ENCODE results near the gene TAF4B. TPM values are rescaled to one million over a fixed set of nuclear protein-coding genes. Genes with fewer than 3 reads are reported as not detected.
"Not testable (repeated sequence)": the region's sequence is repeated elsewhere in the genome, so short reads cannot be mapped to it uniquely, and the experiment has no call there.

Gene TAF4B
- total RNA-seq, 1 donor from 2014 or later: 2.8 TPM

GRCh38 chr18:26432651-26433424 lies 206.6 kb downstream of the TAF4B start:
- Histone ChIP-seq H3K4me3 (no peak overlapping the region), H3K27me3 (ENCODE audit: low read depth) (no peaks in the 10 kb centered on the region), H3K9me3 (no peaks in the 10 kb centered on the region), H3K36me3 (no peaks in the 10 kb centered on the region), H3K27ac (no peak overlapping the region), H3K4me1 (no peaks in the 10 kb centered on the region)
- DNase-seq: no peak
- ATAC-seq: no peak
- intact Hi-C loops (cut with DNase I): no loop called here
- no peak for TF ChIP-seq CTCF (IDR thresholded peaks at IDR 0.05)

- no peak for ATAC-seq
- Histone ChIP-seq H3K9me3 (no peaks in the 10 kb centered on the region), H3K4me1 (no peaks in the 10 kb centered on the region), H3K27me3 (ENCODE audit: low read depth) (no peaks in the 10 kb centered on the region), H3K27ac (no peak overlapping the region), H3K4me3 (no peak overlapping the region), H3K36me3 (no peaks in the 10 kb centered on the region)
- TF ChIP-seq CTCF (IDR thresholded peaks at IDR 0.05): no peak
- intact Hi-C loops (cut with DNase I): no loop called here
- no peak for DNase-seq
These were observed 208.6 kb downstream of the TAF4B start for GRCh38 chr18:26434887-26435286.

GRCh38 chr18:26435415-26436095 lies 209.3 kb downstream of the TAF4B start:
- Histone ChIP-seq H3K9me3 (no peaks in the 10 kb centered on the region), H3K27me3 (ENCODE audit: low read depth) (no peaks in the 10 kb centered on the region), H3K4me1 (no peaks in the 10 kb centered on the region), H3K27ac (no peak overlapping the region), H3K36me3 (no peaks in the 10 kb centered on the region), H3K4me3 (no peak overlapping the region)
- intact Hi-C loops (cut with DNase I): no loop called here
- DNase-seq (no peak), ATAC-seq (no peak)
- no peak for TF ChIP-seq CTCF (IDR thresholded peaks at IDR 0.05)

DNA sequence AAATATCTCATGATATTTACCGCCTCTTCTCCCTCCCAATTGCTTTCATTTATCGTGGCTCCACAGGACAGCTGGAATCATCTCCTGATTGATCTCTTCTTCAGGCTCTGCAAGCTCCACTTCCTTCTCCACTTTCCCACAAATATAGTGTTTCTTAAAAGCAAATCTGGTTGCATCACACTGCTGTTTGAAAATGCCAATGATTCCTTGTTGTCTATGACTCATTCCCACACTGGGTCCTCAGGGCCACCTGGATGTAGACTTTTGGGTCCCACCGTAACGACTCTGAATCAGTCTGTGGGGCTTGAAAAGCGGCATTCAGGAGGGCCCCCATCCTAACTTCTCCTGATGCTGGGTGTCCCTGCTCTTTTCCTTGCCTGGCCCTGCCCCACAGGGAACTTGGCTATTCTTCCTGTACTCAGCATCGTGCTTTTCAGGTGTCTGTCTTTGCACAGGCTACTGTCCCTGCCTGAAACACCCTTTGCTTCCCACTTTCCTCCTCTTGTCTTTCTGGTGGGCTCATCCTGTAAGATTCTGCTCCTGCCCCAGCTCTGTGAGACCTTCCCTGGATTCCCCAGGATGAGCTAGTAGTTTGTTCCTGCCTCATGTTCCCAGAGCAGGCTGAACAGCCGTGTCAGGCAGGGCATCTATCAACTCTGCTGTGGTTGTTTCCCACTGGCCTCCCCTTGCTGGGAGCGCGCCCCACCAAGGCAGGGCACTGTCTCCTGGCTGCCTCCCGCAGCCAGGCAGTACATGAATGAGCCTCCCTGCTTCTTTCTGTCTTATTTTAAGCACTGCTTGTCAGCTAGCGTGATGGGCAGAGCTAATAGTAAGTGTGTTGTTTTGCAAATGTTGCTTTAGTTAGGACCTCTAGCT lies 210.2 kb downstream of the TAF4B start:
- Histone ChIP-seq H3K4me1 (no peaks in the 10 kb centered on the region), H3K36me3 (no peaks in the 10 kb centered on the region), H3K9me3 (no peaks in the 10 kb centered on the region), H3K4me3 (no peak overlapping the region), H3K27ac (no peak overlapping the region), H3K27me3 (ENCODE audit: low read depth) (no peaks in the 10 kb centered on the region)
- ATAC-seq (no peak), DNase-seq (no peak)
- intact Hi-C loops (cut with DNase I): no loop called here
- no peak for TF ChIP-seq CTCF (IDR thresholded peaks at IDR 0.05)

DNA sequence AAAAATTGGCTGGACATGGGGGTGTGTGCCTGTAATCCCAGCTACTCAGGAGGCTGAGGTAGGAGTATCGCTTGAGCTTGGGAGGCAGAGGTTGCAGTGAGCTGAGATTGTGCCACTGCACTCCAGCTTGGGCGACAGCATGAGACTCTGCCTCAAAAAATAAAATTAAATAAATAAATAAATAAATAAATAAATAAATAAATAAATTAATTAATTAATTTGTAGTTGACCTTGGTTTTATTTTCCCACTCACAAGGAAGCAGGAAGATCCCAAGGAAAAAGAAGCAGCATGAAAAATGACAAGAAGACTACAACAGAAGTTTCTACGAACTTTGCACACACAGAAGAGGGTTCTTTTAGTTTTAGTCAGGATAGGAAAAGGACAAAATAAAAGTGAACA lies 211.4 kb downstream of the TAF4B start:
- H3K36me3 ChIP-seq; H3K4me1 ChIP-seq; DNase-seq; H3K27ac ChIP-seq; intact Hi-C loops (cut with DNase I); H3K27me3 ChIP-seq (ENCODE audit: low read depth); H3K4me3 ChIP-seq; H3K9me3 ChIP-seq; ATAC-seq: not testable (repeated sequence)

Measured in lower lobe of right lung (tissue), 2 donors.